ENCODE data around the gene KLHL2. TPM values are rescaled to one million over a fixed set of nuclear protein-coding genes. Genes with fewer than 3 reads are reported as not detected.
"Not testable (repeated sequence)": the region's sequence is repeated elsewhere in the genome, so short reads cannot be mapped to it uniquely, and the experiment has no call there.

KLHL2 gene
- total and polyA plus RNA-seq, 9 of the 15 experiments (the other 6 are each of a cell fraction or from before 2014, with no cell fraction given): 2.5 to 11.3 (median 6.1) TPM

- FAIRE-seq: not testable (repeated sequence)
Measured at GRCh38 chr4:165273443-165273842, 66.1 kb downstream of the KLHL2 start.

GRCh38 chr4:165275357-165275756 is 68.0 kb downstream of the KLHL2 start:
- H3K4me1 ChIP-seq (replicated peaks in 1 of 2; ENCODE audit: control insufficient read depth in 2 of 2, insufficient read depth in 2 of 2, low read length in 2 of 2); BruUV-seq (replicated peaks); intact Hi-C loops (cut with micrococcal nuclease); H3K79me2 ChIP-seq (ENCODE audit: control insufficient read depth, insufficient read depth, low read length); POLR2A ChIA-PET; ATAC-seq; H2AFZ ChIP-seq (ENCODE audit: low read depth, low read length); DNase-seq (ENCODE audit: extremely low read depth in 1 of 4, low spot score in 3 of 4); H3K27me3 ChIP-seq (ENCODE audit: control insufficient read depth in 2 of 2, insufficient read depth in 2 of 2, low read length in 2 of 2); H3K27ac ChIP-seq (ENCODE audit: extremely low read depth, low read depth, low read length); FAIRE-seq; H4K20me1 ChIP-seq (replicated peaks; ENCODE audit: control insufficient read depth, insufficient read depth, low read length); H3K9me1 ChIP-seq (ENCODE audit: control insufficient read depth, insufficient read depth, low read length); H3K36me3 ChIP-seq (ENCODE audit: control insufficient read depth, insufficient read depth, low read length); in situ Hi-C loops (cut with MboI); H3K9ac ChIP-seq (ENCODE audit: insufficient read depth in 1 of 2, low read depth in 2 of 2, low read length in 2 of 2); H3K4me3 ChIP-seq; H3K4me2 ChIP-seq (ENCODE audit: insufficient read depth, low read length); CTCF ChIA-PET (ENCODE audit: low intra/inter-chr PET ratio); H3K9me3 ChIP-seq (replicated peaks; ENCODE audit: control insufficient read depth, insufficient read depth, low read depth, low read length): not testable (repeated sequence)
- WGBS (ENCODE audit: insufficient coverage, low coverage, missing lambda C conversion rate): no CpG with 5 or more reads among the region's 3 CpGs

More at GRCh38 chr4:165273443-165273842, 66.1 kb downstream of the KLHL2 start:
- 89% methylated on average over 1 of the region's 2 CpGs for WGBS (ENCODE audit: insufficient coverage, low coverage, missing lambda C conversion rate)
- H3K9me3 ChIP-seq (replicated peaks; ENCODE audit: control insufficient read depth, insufficient read depth, low read depth, low read length); H3K4me2 ChIP-seq (ENCODE audit: insufficient read depth, low read length); H3K27ac ChIP-seq (ENCODE audit: extremely low read depth, low read depth, low read length); H2AFZ ChIP-seq (ENCODE audit: low read depth, low read length); DNase-seq (ENCODE audit: extremely low read depth in 1 of 4, low spot score in 3 of 4); BruUV-seq (replicated peaks); H3K36me3 ChIP-seq (ENCODE audit: control insufficient read depth, insufficient read depth, low read length); CTCF ChIA-PET (ENCODE audit: low intra/inter-chr PET ratio); H3K9me1 ChIP-seq (ENCODE audit: control insufficient read depth, insufficient read depth, low read length); H4K20me1 ChIP-seq (replicated peaks; ENCODE audit: control insufficient read depth, insufficient read depth, low read length); H3K4me1 ChIP-seq (replicated peaks in 1 of 2; ENCODE audit: control insufficient read depth in 2 of 2, insufficient read depth in 2 of 2, low read length in 2 of 2); intact Hi-C loops (cut with micrococcal nuclease); H3K27me3 ChIP-seq (ENCODE audit: control insufficient read depth in 2 of 2, insufficient read depth in 2 of 2, low read length in 2 of 2); H3K79me2 ChIP-seq (ENCODE audit: control insufficient read depth, insufficient read depth, low read length); H3K4me3 ChIP-seq; ATAC-seq; H3K9ac ChIP-seq (ENCODE audit: insufficient read depth in 1 of 2, low read depth in 2 of 2, low read length in 2 of 2); in situ Hi-C loops (cut with MboI): not testable (repeated sequence)
- peak; percentile 97 for TF ChIP-seq ZNF431 (CRISPR knock-in tag; IDR thresholded peaks at IDR 0.05)
- POLR2A ChIA-PET: interaction anchor here (0.6 kb wide), 1 partner anchor 161 kb away, joined by 3 read pairs; the partner anchor contains the start of gene TMEM192
